Adipocyte (in vitro differentiated cells): ENCODE results near the gene NIPAL3.

Experiments used
- DNase-seq: peaks from one replicate; pipeline ENCODE4 v3.0.0-alpha.2; 2015; ENCODE audit warnings: low read depth
- H3K27me3 ChIP-seq: replicated peaks from 2 replicates; pipeline ENCODE4 v1.7.0; 2013; ENCODE audit warnings: mild to moderate bottlenecking, low read length, moderate library complexity; ENCODE audit not compliant: control insufficient read depth, insufficient read depth
- H3K36me3 ChIP-seq: 2 replicates; pipeline ENCODE4 v1.7.0; 2013; ENCODE audit warnings: low read length, mild to moderate bottlenecking, moderate library complexity; ENCODE audit not compliant: control insufficient read depth, insufficient read depth, severe bottlenecking
- H3K4me1 ChIP-seq: 2 replicates; pipeline ENCODE4 v1.7.0; 2013; ENCODE audit warnings: mild to moderate bottlenecking, low read length, moderate library complexity; ENCODE audit not compliant: control insufficient read depth, insufficient read depth
- H3K4me3 ChIP-seq: 2 replicates; pipeline ENCODE4 v1.7.0; 2013; ENCODE audit warnings: mild to moderate bottlenecking, low read length, moderate library complexity
- H3K9ac ChIP-seq: 2 replicates; pipeline ENCODE4 v1.7.0; 2013; ENCODE audit warnings: mild to moderate bottlenecking, low read length, moderate library complexity
- H3K9me3 ChIP-seq: 2 replicates; pipeline ENCODE4 v1.7.0; 2013; ENCODE audit warnings: mild to moderate bottlenecking, low read length, moderate library complexity; ENCODE audit not compliant: control insufficient read depth

Gene NIPAL3

DNA sequence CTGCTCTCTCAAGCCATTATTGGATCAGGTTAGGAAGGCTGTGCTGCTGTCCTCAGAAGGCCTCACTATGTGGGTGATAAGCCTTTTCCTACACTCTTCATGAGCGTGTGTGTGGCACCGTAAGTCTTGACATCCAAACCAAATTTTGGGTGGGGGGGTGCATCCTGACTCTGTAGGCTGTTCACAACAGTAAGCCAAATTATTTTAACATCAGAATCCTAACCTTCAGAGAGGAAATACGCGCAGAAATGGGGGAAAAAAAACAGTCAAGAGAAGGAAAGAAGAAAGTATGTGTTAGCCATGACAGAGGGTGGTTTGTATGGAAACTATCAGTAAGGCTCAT, 23.0 kb upstream of the NIPAL3 start:
- Histone ChIP-seq H3K9ac (no peak overlapping the region), H3K4me3 (no peak overlapping the region), H3K9me3 (no peaks in the 10 kb centered on the region), H3K27me3 (no peaks in the 10 kb centered on the region), H3K4me1 (peaks cover 34% of the 10 kb centered on the region), H3K36me3 (no peaks in the 10 kb centered on the region)
- DNase-seq: no peak

DNA sequence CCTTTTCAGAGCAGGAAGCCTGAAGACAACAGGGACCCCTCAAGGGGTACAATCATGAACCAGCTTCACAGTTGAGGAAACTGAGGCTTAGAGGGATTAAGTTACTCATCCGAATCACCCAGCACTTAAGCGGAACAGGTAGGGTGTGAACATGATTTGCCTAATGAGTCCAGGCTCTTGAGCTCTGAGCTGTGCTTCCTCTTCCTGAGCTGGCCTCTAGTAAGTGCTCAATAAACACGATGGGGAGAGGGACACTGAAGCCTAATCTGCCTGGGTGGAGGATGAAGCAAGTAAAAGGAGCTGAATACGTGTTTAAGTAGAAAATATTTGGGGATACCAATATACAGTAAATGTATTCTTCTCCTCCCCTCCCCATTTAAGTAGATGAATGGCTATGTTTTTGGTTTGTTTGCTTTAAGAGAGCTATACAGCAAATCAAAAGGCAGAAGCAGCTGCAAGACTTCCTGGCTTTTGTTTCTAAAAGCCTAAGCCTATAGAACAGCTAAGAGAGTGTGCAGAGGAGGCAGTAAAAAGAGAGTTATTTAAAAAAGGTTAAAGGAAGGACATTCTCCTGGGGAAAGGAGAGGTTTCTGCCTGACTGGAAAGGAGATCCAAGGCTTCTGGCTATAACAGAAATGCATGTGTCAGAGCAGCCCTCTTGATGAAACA, 22.5 kb upstream of the NIPAL3 start:
- H3K9ac ChIP-seq: peak overlapping the region; percentile 25
- no peaks in the 10 kb centered on the region for H3K27me3 ChIP-seq
- DNase-seq: no peak
- H3K4me1 ChIP-seq: peaks cover 32% of the 10 kb centered on the region
- no peaks in the 10 kb centered on the region for H3K9me3 ChIP-seq
- no peak overlapping the region for H3K4me3 ChIP-seq
- no peaks in the 10 kb centered on the region for H3K36me3 ChIP-seq

DNA sequence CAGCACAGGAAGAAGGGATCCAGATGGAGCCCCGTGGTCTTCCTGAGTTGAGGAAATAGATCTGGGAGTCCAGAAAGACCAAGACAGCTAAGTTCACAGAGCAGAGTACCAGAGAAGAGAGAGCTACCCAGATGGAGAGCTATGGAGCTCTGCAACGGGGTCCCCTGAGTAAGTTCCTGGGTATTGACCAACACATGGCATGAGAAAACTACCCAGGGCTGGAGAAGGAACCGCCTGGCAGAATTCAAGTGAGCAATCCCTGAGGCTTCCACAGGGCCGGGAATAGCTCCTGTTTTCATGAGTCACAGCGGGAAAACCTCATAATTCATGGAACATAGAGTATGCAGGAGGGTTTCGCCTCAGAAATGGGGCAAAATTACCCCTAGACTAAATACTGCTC, 21.7 kb upstream of the NIPAL3 start:
- Histone ChIP-seq H3K36me3 (no peaks in the 10 kb centered on the region), H3K9ac (peak overlapping the region; percentile 25), H3K4me3 (no peak overlapping the region), H3K27me3 (no peaks in the 10 kb centered on the region), H3K4me1 (peaks cover 26% of the 10 kb centered on the region), H3K9me3 (no peaks in the 10 kb centered on the region)
- peak; percentile 73 for DNase-seq

DNA sequence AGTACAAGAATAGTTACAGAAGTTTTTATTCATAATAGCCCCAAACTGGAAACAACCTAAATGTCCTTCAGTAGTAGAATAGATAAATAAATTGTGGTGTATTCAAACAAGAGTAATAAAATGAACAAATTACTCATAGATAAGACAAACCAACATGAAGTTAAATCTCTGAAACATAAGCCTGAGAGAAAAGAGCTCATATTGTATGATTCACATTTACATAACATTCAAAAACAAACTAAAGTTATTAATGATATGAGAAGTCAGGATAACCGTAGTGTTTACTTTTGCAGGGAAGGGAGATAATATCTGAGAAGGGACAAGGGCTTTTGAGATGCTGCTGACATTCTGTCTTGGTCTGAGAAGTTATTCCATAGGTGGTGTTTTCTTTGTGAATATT, 15.5 kb upstream of the NIPAL3 start:
- H3K4me3 ChIP-seq: no peak overlapping the region
- no peak for DNase-seq
- H3K4me1 ChIP-seq: peaks cover 9% of the 10 kb centered on the region
- H3K9me3 ChIP-seq: no peaks in the 10 kb centered on the region
- H3K36me3 ChIP-seq: no peaks in the 10 kb centered on the region
- H3K27me3 ChIP-seq: no peaks in the 10 kb centered on the region
- no peak overlapping the region for H3K9ac ChIP-seq

DNA sequence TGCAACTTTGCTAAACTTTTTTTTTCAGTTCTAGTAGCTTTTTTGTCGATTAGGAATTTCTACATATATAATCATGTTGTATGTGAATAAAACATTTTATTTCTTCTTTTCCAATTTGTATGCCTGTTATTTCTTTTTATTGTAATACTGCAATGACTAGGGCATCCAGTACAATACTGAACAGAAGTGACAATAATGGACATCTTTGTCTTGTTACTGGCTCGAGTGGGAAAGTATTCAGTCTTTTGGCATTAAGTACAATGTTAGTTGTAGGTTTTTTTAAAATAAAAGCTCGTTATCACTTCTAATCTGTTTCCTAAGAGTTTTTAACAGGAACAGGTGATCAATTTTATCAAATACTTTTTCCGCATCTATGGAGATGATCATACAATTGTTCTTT, 11.8 kb upstream of the NIPAL3 start:
- H3K9ac ChIP-seq: no peak overlapping the region
- peaks cover 13% of the 10 kb centered on the region for H3K4me1 ChIP-seq
- no peak for DNase-seq
- no peak overlapping the region for H3K4me3 ChIP-seq
- H3K9me3 ChIP-seq: no peaks in the 10 kb centered on the region
- no peaks in the 10 kb centered on the region for H3K36me3 ChIP-seq
- H3K27me3 ChIP-seq: no peaks in the 10 kb centered on the region

DNA sequence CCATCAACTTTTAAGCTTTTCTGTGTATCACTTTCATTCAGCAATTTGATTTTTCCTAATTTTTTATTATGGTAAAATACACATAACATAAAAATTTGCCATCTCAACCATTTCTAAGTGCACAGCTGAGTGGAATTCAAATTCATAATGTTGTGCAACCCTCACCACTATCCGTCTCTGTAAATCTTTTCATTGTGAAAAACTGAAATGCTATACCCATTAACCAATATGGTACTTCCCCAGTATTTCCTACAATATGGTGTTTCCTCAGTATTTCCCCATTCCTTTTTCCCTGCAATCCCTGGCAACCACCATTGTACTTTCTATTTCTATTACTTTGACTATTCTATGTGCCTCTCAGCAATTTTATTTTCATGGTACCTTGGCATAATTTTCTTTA, 8.8 kb upstream of the NIPAL3 start:
- Histone ChIP-seq H3K4me3 (no peak overlapping the region), H3K27me3 (no peaks in the 10 kb centered on the region), H3K4me1 (peaks cover 7% of the 10 kb centered on the region), H3K9ac (no peak overlapping the region), H3K36me3 (no peaks in the 10 kb centered on the region), H3K9me3 (no peaks in the 10 kb centered on the region)
- no peak for DNase-seq

DNA sequence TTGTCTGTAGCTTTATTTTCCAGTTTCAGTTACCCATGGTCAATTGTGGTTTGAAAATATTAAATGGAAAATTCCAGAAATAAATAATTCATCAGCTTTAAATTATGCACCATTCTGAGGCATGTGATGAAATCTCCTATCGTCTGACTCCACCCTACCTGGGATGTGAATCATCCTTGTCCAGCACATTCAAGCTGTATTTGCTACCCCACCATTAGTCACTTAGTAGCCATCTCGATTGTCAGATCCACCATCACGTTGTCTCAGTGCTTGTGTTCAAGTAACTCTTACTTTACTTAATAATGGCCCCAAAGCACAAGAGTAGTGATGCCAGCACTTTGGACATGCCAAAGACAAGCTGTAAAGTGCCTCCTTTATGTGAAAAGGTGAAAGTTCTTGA, 6.1 kb upstream of the NIPAL3 start:
- no peak overlapping the region for H3K4me3 ChIP-seq
- DNase-seq: peak; percentile 35
- H3K36me3 ChIP-seq: no peaks in the 10 kb centered on the region
- no peaks in the 10 kb centered on the region for H3K9me3 ChIP-seq
- peaks cover 17% of the 10 kb centered on the region for H3K4me1 ChIP-seq
- H3K9ac ChIP-seq: no peak overlapping the region
- no peaks in the 10 kb centered on the region for H3K27me3 ChIP-seq

DNA sequence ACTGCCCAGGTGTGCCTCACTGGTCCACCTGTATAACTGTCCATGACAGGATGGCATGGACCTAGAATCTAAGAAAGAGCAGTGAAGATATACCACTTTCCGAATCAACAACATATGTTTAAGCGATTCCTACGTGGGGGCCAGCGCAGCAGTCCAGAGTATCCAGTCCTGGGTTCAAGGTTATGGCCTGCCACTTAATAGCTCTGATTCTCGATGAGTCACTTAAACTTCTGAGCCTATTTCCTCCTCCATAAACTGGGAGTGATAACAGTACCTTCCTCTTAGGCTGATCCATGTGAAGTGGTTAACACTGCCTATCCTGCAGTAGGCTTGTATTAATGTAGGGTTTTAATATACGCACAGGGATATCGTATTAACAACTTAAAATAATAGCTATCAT, 4.9 kb upstream of the NIPAL3 start:
- H3K27me3 ChIP-seq: no peaks in the 10 kb centered on the region
- DNase-seq: no peak
- H3K36me3 ChIP-seq: no peaks in the 10 kb centered on the region
- no peak overlapping the region for H3K4me3 ChIP-seq
- peaks cover 17% of the 10 kb centered on the region for H3K4me1 ChIP-seq
- no peak overlapping the region for H3K9ac ChIP-seq
- H3K9me3 ChIP-seq: no peaks in the 10 kb centered on the region

DNA sequence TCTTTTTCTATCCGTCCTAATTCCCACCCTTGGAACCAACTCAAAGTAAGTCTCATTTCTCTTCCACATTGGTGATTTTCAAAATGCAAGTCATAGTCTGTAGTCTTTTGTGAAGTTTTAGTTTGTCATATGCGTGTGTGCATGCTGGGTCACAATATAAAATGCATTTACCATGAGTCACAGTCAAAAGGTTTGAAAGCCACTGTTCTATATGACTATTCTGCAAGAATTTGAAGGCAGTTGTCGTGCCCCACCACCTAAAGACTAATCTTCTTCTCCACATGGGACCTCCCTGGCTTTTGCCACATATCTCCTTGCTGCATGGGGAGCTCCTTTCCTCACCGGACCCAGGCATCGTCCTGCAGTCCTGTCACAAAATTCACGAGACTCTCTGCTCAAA, 3.6 kb upstream of the NIPAL3 start:
- Histone ChIP-seq H3K36me3 (no peaks in the 10 kb centered on the region), H3K9me3 (no peaks in the 10 kb centered on the region), H3K9ac (no peak overlapping the region), H3K4me3 (no peak overlapping the region), H3K4me1 (peaks cover 26% of the 10 kb centered on the region), H3K27me3 (no peaks in the 10 kb centered on the region)
- DNase-seq: no peak

DNA sequence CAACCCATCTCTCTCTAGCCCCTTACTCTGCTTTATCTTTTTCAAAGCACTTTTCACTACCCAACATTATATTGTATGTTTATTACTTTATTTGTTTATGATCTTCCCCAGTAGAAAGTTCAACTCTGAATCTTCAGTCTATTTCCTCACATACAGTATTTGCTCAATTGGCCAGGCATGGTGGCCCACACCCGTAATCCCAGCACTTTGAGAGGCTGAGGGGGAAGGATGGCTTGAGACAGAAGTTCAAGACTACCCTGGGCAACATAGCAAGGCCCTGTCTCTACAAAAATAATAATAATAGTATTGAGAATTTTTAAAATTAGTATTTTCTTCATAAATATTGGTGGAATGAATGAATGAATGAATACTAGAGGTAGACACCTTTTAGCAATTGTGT, 3.2 kb upstream of the NIPAL3 start:
- DNase-seq: no peak
- Histone ChIP-seq H3K4me1 (peaks cover 28% of the 10 kb centered on the region), H3K9ac (no peak overlapping the region), H3K36me3 (no peaks in the 10 kb centered on the region), H3K4me3 (no peak overlapping the region), H3K9me3 (no peaks in the 10 kb centered on the region), H3K27me3 (no peaks in the 10 kb centered on the region)

DNA sequence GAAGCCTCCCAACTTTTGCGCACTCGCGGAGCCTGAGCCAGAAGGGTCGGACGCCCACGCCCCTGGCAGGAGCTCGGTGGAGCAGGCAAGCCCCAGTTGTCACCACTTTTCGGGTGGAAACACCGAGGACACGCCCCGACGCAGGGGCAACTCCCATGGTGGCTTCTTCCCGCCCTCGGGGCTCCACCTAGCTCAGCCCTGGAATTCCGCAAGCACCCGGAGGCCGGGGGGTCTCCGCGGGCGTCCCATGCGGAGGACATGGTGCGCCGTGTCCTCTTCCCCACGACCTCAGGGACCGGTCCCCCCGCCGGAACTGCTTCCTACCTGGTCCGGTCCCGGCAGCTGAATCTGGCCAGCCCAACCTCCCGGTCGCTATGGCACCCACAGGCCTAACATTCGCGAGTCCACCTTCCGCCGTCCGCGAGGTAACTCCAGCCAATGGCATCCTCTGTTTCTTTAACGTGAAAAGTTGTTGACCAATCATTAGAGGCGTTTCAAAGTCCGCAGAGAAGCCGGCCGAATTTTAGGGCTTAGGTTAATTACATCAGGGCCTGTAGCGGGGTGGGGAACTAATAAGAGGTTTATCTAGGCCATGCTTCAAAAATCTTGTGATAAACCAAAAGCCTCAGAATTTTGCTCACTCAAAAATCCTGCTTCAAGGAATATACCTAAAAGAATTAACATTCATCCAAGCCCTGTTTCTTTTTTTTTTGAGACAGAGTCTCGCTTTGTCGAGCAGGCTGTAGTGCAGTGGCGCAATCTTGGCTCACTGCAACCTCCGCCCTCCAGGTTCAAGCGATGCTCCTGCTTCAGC, 2.0 kb upstream of the NIPAL3 start, which contains the start of gene STPG1:
Gene STPG1 (minus strand): TSS at position 433 of the 814 bp plus-strand sequence. CDS start 12,394 bp downstream, outside the sequence.
- no peaks in the 10 kb centered on the region for H3K36me3 ChIP-seq
- no peaks in the 10 kb centered on the region for H3K27me3 ChIP-seq
- no peaks in the 10 kb centered on the region for H3K9me3 ChIP-seq
- peaks cover 35% of the 10 kb centered on the region for H3K4me1 ChIP-seq
- DNase-seq: peak; percentile 89
- peak within 1 kb of the TSS; percentile 90 for H3K4me3 ChIP-seq
- peak within 1 kb of the TSS; percentile 86 for H3K9ac ChIP-seq
